Activated CD4-positive, alpha-beta T cell treated with anti-CD3 and anti-CD28 coated beads for 4 hours (primary cell): ENCODE measurements around the gene IKZF3.
"Not testable (repeated sequence)": the region's sequence is repeated elsewhere in the genome, so short reads cannot be mapped to it uniquely, and the experiment has no call there.

ENCODE experiments used
- DNase-seq, 2 donors: peaks; one replicate each; pipeline ENCODE4 v3.0.0-alpha.2; 2020

Gene IKZF3

GRCh38 chr17:39738983-39739884 is 124.9 kb downstream of the IKZF3 start:
- DNase-seq: no peak

- peak; percentile 46 to 47 for DNase-seq
Measured at GRCh38 chr17:39738568-39738901, 125.6 kb downstream of the IKZF3 start.

GRCh38 chr17:39737760-39738567 is 126.1 kb downstream of the IKZF3 start, which contains the start of gene GRB7:
TSS of gene GRB7 (plus strand) at chr17:39737938. CDS start at chr17:39742302, 4,364 bp downstream.
- DNase-seq: no peak

GRCh38 chr17:39737206-39737759 is 126.8 kb downstream of the IKZF3 start:
- DNase-seq: no peak

- no peak for DNase-seq
Measured at GRCh38 chr17:39736319-39737165, 127.6 kb downstream of the IKZF3 start.

GRCh38 chr17:39735882-39736281 is 128.2 kb downstream of the IKZF3 start:
- DNase-seq: no peak

GRCh38 chr17:39732586-39732985 is 131.5 kb downstream of the IKZF3 start:
- no peak for DNase-seq

- DNase-seq: peak; percentile 92 to 95
Measured at GRCh38 chr17:39730095-39730921, 133.8 kb downstream of the IKZF3 start, which contains the start of gene MIEN1. TSS of gene MIEN1 (minus strand) at chr17:39730532. CDS start at chr17:39730495, 37 bp downstream.

GRCh38 chr17:39729280-39729851 is 134.7 kb downstream of the IKZF3 start:
- no peak for DNase-seq

- no peak for DNase-seq
Measured at GRCh38 chr17:39727556-39727955, 136.6 kb downstream of the IKZF3 start.

- no peak for DNase-seq
Measured at GRCh38 chr17:39726617-39727016, 137.5 kb downstream of the IKZF3 start.

GRCh38 chr17:39725923-39726322 is 138.2 kb downstream of the IKZF3 start:
- DNase-seq: not testable (repeated sequence)

GRCh38 chr17:39724731-39725130 is 139.4 kb downstream of the IKZF3 start:
- no peak for DNase-seq

GRCh38 chr17:39722965-39723848 is 140.9 kb downstream of the IKZF3 start:
- DNase-seq: no peak

GRCh38 chr17:39722104-39722503 is 142.0 kb downstream of the IKZF3 start:
- no peak for DNase-seq

GRCh38 chr17:39719563-39720355 is 144.4 kb downstream of the IKZF3 start:
- no peak for DNase-seq

- no peak for DNase-seq
Measured at GRCh38 chr17:39717660-39718059, 146.5 kb downstream of the IKZF3 start.

GRCh38 chr17:39716879-39717536 is 147.1 kb downstream of the IKZF3 start:
- no peak for DNase-seq
